ACHN (cell line): Measurements from ENCODE around the gene MPLKIP.
"Not testable (repeated sequence)": the region's sequence is repeated elsewhere in the genome, so short reads cannot be mapped to it uniquely, and the experiment has no call there.

Source experiments
- DNase-seq: peaks from one replicate; pipeline ENCODE4 v3.0.0-alpha.2; 2015
- in situ Hi-C: cut with HindIII; loops from 2 replicates; pipeline ENCODE4 v1.10.0; 2017; ENCODE audit warnings: low sequenced_read_pairs, low pct_ligation_motif_present, low pct_unique_long_range_greater_than_20kb

MPLKIP gene

DNA sequence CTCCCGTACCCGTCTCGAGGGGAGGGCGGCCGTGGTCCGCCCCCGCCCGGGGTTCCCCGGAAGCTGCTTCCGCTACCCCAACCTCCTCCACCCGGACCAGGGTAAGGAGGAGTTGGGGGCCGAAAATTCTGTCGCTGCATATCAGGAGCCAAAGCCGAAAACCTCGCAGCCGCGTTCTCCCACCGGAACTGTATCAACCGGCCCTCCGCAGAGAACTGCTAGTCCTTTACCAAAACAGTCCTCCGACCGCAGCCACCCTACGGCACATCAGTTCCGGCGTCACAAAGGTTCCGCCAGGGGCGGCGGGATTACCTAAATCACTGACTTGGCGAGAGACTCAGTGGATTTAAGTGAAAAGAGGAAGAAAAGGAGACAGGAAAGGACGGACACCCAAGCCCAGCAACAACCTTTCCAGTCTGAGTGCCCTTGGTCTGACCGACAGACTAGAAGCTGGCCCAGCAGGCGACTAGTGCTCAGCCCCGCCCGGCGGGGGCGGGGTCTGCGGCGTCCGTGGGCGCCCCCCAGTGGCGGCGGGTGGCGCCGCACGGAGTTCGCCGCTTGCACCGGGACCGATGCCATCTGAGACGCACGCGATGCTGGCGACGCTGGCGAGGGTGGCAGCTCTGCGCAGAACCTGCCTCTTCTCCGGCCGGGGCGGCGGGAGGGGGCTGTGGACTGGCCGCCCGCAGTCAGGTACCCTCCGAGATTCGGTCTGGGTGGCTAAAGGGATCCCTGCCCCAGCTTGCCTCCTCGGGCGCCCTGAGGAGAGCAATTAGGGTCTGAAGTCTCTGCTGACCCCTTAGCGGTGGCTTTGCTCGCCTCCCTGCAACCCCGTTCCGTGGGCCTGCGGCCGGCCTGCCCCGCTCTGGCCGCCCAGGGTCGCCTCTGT is at the start of gene MPLKIP, which contains the start of gene SUGCT:
MPLKIP (minus strand) TSS at position 195 of the 889 bp plus-strand sequence; CDS start at position 140, 55 bp downstream.
SUGCT (plus strand) TSS at position 578 of the 889 bp plus-strand sequence.
- in situ Hi-C loops, result no loop called here
- peak; percentile 91 for DNase-seq

DNA sequence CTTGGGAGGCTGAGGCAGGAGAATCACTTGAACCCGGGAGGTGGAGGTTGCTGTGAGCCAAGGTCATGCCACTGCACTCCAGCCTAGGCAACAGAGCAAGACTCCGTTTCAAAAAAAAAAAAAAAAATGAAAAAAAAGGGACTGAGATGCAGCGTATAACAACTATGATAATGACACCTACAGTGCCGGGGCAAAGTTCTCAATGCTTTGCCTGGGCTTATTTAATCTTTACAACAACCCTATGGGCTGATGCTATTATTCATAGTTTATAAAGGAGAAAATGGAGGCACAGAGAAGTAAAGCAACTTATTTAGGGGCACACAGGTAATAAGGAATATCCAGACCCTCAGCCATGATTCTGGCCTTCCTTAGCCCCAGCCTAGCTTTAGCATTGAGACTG is 48.0 kb upstream of the MPLKIP start:
- no peak for DNase-seq
- in situ Hi-C loops, result no loop called here

DNA sequence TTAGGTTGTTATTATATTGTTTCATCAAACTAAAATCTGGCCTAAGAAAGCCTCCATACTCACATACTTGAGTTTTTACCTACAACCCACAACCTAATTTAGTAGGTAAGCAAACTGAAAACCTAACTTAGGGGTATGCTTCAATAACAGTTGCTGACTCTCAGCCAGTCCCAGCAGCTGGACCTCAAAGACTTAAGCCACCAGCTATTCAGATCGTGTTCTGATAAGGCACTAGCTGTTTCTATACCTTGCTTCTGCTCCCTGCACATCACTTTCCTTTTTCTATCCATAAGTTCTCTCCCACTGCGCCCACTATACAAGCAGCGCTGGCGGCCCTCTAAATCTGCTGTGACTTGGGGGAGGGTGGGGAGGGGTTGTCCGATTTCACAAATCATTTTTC is 42.6 kb upstream of the MPLKIP start:
- in situ Hi-C loops, result no loop called here
- no peak for DNase-seq

DNA sequence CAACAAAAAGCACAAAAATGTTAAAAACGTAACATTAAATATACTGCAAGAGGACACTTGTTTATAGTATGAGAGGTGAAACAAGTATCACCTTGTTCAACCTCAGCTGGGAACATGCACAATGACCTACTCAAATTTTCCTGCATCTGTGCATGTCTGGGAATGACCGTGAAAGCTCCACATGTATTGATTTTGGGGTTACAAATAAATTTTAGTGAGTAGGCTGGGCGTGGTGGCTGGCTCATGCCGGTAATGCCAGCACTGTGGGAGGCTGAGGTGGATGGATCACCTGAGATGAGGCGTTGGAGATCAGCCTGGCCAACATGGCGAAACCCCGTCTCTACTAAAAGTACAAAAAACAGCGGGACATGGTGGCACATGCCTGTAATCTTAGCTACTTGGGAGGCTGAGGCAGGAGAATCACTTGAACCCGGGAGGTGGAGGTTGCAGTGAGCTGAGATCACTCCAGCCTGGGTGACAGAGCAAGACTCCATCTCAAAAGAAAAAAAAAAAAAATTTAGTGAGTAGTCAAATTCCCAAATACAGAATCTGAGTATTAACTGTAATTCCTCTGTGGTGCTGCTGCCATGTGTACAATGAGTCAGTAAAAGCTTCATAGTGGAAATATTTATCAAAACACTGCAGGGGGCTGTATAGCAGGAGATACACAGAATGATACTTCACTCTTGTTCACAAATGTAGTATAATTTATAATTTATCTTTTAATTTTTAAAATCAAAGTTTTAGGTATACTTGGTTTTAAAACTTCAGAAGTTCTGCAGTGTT is 41.5 kb upstream of the MPLKIP start:
- DNase-seq, result no peak
- in situ Hi-C loops, result no loop called here

DNA sequence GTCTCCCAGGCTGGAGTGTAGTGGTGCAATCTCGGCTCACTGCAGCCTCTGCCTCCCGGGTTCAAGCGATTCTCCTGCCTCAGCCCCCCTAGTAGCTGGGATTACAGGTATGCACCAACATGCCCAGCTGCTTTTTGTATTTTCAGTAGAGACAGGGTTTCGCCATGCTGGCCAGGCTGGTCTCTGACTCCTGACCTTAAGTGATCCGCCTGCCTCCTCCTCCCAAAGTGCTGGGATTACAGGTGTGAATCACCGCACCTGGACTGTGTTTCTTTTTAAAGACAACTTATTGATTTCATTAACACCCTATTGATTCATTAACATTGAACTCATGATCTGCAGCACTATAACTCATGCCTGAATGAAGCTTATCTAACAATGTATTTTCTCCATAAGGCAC is 40.8 kb upstream of the MPLKIP start:
- DNase-seq, in situ Hi-C loops: not testable (repeated sequence)

DNA sequence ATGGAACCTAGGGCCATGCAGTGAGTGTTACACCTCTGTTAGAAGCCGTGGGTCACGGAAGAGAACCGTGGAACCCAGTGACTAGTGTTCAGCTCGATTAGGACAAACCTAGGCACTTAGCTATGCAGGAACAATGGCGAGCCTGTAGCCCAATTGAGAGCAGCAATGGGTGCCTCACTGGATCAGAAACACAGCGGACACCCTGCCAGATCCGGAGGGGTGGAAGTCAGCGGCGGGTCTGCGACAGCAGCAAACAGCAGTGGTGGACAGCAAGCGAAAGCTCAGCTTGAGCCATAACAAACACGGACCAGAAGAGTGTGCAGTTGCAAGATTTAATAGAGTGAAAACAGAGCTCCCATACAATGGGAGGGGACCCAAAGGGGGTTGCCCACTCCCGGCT is 38.7 kb upstream of the MPLKIP start:
- in situ Hi-C loops, DNase-seq: not testable (repeated sequence)

DNA sequence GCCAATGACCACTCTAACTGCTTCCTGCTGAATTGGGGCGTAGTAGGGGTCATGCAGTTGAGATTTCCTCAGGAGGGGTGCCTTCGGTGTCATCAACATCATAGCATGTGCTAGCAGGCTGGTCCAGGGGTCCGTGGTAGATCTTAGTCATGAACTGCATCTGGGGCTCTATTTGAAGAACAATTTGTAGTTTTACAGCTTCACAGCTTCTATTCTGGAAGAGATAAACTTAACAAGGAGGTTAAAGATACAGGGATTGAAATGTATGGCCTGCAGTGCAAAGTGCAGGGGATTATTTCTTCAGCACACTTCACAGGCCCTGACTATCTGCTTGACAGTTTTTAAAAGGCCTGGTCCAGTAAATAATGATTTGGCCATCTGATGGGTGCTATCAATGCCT is 33.8 kb upstream of the MPLKIP start:
- in situ Hi-C loops, DNase-seq: not testable (repeated sequence)

DNA sequence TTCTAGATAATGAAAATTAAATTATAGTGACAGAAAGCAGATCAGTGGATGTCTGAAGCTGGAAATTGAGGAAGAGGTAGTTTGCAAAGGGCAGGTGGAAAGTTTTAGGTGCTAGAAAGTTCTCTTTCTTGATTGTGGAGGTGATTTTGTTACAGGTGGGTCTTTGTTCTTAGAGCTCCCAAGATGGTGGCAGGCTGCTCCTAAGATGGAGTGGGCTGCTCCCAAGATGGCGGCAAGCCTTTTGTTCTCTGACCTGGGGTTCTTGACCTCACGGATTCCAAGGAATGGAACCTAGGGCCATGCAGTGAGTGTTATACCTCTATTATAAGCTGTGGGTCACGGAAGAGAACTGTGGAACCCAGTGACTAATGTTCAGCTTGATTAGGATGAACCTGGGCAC is 32.9 kb upstream of the MPLKIP start:
- in situ Hi-C loops, result no loop called here

DNA sequence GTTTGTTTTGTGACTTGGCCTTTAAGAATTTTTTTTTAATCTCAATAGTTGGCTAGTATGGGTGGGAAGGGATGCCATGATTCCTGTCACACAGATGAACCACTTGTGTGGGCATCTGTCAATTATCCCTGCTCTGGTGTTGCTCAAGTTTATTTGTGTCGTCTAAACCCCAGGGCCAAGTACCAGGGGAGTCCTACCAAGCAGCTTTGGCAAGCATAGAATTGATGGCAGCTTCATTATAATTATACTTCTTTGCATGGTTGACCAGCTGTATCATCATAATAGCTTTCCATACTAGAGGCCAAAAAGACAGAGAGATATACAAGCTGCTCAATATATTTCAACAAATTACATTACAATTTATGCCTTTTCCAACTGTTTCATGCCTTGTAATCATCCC is 30.8 kb upstream of the MPLKIP start:
- in situ Hi-C loops, result no loop called here
- DNase-seq, result no peak

More for the DNA sequence above, 32.9 kb upstream of the MPLKIP start:
- DNase-seq, result no peak

DNA sequence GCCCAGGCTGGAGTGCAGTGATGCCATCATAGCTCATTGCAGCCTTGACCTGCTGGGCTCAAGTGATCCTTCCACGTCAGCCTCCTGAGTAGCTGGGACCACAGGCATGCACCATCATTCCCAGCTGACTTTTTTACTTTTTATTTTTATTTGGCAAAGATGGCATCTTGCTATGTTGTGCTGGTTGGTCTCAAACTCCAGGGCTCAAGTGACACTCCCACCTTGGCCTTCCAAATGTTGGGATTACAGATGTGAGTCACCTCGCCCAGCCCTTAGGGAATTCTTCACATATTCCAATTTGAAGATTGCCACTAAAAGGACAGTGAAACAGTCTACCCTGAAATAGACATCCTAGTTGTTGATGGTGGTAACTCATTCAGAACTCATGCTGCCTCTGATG is 28.1 kb upstream of the MPLKIP start:
- in situ Hi-C loops, result no loop called here
- no peak for DNase-seq

DNA sequence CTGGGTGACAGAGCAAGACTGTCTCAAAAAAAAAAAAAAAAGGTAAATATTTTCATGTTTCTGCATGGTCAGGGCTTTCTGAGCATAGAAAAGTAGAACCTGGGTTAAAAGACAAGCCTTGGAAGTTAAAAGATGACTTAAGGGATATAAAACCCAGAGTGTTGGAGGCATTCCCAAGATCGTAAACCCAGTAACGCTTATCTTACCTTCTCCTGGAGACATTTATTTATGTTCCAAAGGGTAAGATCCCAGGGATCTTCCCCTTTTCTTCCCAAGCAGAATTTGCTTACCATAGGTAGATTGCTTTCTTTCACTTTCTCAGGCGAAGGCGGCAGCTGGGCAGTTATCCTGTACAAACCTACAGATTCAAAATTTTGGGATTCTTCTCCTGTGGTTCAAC is 22.6 kb upstream of the MPLKIP start:
- DNase-seq, result peak; percentile 24
- in situ Hi-C loops, result no loop called here

DNA sequence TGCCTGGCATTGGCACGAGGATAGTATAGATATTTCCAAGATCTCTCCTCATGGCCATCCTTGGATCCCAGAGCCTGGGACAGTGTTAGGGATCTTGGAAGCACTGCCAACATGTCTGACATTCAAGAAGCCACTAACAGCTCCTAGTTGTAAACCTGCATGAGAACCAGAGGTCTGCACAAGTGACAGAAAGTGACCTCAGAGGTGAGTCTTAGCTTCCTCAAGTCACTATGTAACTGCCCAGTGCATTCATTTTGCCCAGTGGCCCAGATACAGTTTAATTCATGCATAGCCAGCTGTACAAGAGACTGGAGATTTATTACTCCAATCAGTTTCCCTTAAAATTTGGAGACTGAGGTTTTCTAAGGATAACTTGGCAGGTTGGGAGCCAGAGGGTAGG is 17.1 kb upstream of the MPLKIP start:
- no peak for DNase-seq
- in situ Hi-C loops, result no loop called here

DNA sequence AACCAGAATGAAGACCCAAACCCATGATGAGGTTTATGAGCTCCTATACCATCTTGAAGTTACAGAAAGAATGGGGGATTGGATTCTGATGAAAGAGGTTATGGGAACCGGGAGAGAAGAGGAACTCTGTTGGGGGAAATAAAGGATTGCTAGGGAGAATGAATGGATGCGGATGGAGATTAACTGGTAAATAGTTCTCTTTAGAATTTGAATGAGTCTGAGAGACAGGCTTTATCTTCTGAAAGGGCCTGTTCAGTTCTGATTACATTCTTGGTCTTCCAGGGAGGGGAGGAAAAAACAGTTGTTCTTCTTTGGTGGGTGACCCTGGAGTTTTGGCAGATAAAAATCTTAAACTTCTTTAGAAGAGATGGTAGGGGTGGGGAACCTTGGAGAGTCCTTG is 14.2 kb upstream of the MPLKIP start:
- no peak for DNase-seq
- in situ Hi-C loops, result no loop called here

DNA sequence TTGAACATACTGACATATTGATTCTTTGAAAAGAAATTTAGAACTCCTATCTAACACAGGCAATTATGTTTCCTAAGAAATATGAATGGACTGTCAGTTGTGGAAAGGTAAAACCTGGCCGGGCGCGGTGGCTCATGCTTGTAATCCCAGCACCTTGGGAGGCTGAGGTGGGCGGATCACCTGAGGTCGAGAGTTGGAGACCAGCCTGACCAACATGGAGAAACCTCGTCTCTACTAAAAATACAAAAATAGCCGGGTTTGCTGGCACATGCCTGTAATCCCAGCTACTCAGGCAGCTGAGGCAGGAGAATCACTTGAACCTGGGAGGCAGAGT is 13.8 kb upstream of the MPLKIP start:
- DNase-seq, in situ Hi-C loops: not testable (repeated sequence)

DNA sequence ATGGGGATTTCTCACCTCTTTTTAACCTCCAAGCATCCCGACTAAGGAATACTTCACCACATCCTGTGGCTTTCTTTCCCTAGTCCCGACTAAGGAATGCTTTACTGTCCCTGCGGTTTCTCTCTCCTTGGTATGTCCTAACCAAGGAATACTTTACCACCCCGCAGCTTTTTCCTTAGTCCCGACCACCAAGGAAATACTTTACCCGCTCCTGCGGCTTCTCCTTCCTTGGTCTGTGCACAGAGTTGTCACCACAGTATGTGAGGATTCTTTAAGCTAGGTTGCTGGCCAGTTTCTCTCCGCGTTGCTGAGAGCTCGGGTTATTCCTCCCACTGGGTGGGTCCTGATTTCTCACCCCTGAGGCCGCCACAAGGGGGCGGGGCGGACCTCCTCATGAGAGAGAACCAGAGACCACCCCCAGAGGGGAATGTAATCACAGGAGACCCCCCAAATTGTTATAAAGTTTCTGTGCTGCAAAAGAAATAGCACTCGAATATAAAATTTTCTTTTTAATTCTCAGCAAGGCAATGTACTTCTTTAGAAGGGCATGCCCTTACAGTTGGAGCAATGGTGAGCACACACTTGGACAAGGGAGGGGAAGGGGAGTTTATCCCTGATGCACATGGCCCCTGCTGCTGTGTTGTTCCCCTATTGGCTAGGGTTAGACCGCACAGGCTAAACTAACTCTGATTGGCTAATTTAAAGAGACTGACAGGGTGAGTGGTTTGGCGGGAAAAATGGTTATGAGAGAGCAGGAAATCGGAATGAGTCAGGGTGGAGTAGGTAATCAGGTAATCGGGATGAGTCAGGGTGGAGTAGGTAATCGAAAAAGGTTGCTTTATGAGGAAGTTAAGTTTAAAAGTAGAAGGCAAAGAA is 13.2 kb upstream of the MPLKIP start:
- DNase-seq, result no peak
- in situ Hi-C loops, result no loop called here

DNA sequence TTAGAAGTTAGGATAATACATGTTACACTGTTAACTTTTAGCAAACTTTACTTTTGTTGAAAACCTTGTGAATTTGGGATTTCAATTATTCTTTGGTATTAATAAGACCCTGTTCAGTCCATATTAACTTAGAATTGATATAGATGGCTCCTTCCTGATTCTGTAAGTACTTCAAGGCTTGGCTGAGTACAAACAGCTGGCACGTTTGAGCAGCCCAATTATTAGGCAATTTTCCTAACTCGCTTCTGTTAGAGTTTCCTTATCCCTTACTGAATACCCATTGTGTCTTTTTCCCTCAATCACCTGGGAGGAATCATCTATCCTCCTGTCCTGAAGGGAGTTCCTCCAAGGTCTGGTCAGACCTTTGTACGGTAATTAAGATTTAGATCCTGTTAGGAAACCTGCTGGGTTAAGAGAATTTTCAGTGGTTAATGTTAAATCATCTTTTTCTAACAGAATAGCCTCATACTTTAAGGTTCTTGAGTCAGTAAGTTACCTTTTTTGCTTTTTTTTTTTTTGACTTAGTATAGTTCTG is 11.2 kb upstream of the MPLKIP start:
- DNase-seq, in situ Hi-C loops: not testable (repeated sequence)

DNA sequence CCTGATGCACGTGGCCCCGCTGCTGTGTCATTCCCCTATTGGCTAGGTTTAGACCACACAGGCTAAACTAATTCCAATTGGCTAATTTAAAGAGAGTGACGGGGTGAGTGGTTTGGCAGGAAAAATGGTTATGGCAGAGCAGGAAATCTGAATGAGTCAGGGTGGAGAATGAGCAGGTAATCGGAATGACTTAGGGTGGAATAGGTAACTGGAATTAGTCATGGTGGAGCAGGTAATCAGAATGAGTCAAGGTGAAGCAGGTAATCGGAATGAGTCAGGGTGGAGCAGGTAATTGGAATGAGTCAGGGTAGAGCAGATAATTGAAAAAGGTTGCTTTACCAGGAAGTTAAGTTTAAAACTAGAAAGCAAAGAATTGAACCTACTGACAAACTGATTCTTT is 7.5 kb upstream of the MPLKIP start:
- in situ Hi-C loops, DNase-seq: not testable (repeated sequence)

DNA sequence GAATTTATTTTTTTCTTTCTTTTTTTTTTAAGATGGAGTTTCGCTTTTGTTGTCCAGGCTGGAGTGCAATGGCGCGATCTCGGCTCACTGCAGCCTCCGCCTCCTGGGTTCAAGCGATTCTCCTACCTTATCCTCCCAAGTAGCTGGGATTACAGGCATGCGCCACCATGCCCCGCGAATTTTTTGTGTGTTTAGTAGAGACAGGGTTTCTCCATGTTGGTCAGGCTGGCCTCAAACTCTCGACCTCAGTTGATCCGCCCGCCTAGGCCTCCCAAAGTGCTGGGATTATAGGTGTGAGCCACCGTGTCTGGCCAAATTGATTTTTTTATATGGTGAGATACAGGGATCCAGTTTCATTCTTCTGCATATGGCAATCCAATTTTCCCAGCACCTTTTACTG is 5.5 kb upstream of the MPLKIP start:
- DNase-seq, in situ Hi-C loops: not testable (repeated sequence)
